HL-60 (cell line): ENCODE measurements around the gene ST3GAL4.

ENCODE experiments used
- CTCF ChIP-seq: IDR thresholded peaks from one replicate; pipeline ENCODE4 v1.5.1; 2011; ENCODE audit warnings: low read length, control low read depth, inconsistent platforms; ENCODE audit not compliant: insufficient read depth
- GABPA ChIP-seq: IDR thresholded peaks from 2 replicates; pipeline ENCODE4 v1.6.1; 2012; ENCODE audit warnings: low read depth
- POLR2AphosphoS5 ChIP-seq: IDR thresholded peaks from 2 replicates; pipeline ENCODE4 v1.6.1; 2012; ENCODE audit warnings: low read depth
- SPI1 ChIP-seq: IDR thresholded peaks from 2 replicates; pipeline ENCODE4 v1.6.1; 2012; ENCODE audit warnings: low read depth, mild to moderate bottlenecking, borderline replicate concordance
- TF ChIP-seq, protein P1 (sequence below): IDR thresholded peaks from 2 replicates; pipeline ENCODE4 v1.6.1; 2012; ENCODE audit warnings: low read depth; ENCODE audit not compliant: insufficient replicate concordance

GRCh38 chr11:126337474-126338241, 17.8 kb upstream of the ST3GAL4 start:
- no peak for TF ChIP-seq GABPA
- TF ChIP-seq CTCF, result no peak
- TF ChIP-seq POLR2AphosphoS5, result no peak
- TF ChIP-seq, protein P1, sequence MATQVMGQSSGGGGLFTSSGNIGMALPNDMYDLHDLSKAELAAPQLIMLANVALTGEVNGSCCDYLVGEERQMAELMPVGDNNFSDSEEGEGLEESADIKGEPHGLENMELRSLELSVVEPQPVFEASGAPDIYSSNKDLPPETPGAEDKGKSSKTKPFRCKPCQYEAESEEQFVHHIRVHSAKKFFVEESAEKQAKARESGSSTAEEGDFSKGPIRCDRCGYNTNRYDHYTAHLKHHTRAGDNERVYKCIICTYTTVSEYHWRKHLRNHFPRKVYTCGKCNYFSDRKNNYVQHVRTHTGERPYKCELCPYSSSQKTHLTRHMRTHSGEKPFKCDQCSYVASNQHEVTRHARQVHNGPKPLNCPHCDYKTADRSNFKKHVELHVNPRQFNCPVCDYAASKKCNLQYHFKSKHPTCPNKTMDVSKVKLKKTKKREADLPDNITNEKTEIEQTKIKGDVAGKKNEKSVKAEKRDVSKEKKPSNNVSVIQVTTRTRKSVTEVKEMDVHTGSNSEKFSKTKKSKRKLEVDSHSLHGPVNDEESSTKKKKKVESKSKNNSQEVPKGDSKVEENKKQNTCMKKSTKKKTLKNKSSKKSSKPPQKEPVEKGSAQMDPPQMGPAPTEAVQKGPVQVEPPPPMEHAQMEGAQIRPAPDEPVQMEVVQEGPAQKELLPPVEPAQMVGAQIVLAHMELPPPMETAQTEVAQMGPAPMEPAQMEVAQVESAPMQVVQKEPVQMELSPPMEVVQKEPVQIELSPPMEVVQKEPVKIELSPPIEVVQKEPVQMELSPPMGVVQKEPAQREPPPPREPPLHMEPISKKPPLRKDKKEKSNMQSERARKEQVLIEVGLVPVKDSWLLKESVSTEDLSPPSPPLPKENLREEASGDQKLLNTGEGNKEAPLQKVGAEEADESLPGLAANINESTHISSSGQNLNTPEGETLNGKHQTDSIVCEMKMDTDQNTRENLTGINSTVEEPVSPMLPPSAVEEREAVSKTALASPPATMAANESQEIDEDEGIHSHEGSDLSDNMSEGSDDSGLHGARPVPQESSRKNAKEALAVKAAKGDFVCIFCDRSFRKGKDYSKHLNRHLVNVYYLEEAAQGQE, result no peak
- no peak for TF ChIP-seq SPI1
